ENCODE results near the gene VPS11. TPM values are rescaled to one million over a fixed set of nuclear protein-coding genes. Genes with fewer than 3 reads are reported as not detected.

Gene VPS11
- total RNA-seq, 1 donor from 2014 or later, result 34.8 TPM

DNA sequence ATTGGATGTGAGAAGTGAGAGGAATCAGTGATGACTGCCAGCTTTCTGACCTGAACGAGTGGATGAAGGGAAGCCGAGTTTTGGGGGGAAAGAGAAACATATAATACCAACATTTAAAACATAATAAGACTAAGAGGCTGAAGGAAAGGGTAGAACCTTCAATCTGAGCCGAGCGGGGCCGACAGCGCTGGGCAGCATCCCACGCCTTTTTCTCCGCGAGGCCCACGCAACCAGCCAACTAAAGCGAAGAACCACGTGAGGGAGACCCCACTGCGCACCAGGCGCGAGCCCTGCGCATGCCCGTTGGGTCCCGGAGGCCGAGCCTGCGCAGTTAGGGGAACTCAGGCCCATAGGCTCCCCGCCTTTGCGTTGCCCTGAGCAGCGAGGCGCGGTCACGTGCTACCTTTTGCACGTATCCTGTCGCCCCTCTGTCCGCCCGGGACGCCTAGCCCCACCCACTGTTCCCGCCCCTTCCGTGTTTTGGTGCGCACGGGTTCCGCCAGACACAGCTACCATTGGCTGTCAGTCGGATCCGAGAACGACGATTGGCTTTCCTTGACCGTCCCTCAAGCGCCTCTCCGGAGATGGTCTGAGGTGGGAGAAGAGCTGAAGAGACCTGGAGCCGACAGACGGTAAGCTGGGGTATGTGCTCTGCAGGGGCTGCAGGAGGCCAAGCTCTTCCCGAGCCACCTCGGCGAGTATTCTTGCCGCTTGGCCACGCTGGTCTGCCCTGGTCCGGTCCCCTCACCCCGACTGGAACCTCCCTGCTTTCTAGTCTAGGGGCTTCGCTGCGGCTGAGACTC, 53.6 kb downstream of the VPS11 start, which contains the start of gene HINFP:
Gene HINFP, plus strand, starts transcription at position 573 of the 803 bp plus-strand sequence. CDS start 5,365 bp downstream, outside the sequence.
- Mint-ChIP-seq H3K4me1 (ENCODE audit: unreplicated experiment) (peaks cover 18% of the 10 kb centered on the region), H3K4me3 (peak within 1 kb of the TSS; percentile 93), H3K27ac (peak within 1 kb of the TSS; percentile 89), H3K9me3 (no peaks in the 10 kb centered on the region), H3K36me3 (peaks cover 4% of the 10 kb centered on the region), H3K27me3 (no peaks in the 10 kb centered on the region)
- TF ChIP-seq CTCF (conservative IDR thresholded peaks at IDR 0.05), result no peak
- peak; percentile 99 for DNase-seq (ENCODE audit: extremely low spot score, unreplicated experiment)

DNA sequence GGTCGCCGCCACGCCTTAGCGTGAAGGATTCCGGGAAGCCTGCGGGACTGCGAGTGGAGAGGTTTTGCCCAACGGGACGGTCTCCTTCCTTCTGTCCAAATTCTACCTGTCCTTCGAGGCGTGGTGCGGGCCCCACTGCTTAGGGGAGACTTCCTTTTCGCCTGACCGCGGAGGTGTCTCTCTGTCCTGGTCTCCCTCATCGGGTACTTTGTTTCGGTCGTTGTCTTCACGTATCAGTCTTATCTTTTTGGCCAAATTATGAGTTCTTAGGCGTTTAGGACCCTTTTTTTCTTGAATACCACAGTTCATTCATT, 54.1 kb downstream of the VPS11 start:
- no peak for TF ChIP-seq CTCF (conservative IDR thresholded peaks at IDR 0.05)
- Mint-ChIP-seq H3K4me3 (peak overlapping the region; percentile 93), H3K27ac (peak overlapping the region; percentile 89), H3K36me3 (peaks cover 4% of the 10 kb centered on the region), H3K27me3 (no peaks in the 10 kb centered on the region), H3K4me1 (ENCODE audit: unreplicated experiment) (peaks cover 18% of the 10 kb centered on the region), H3K9me3 (no peaks in the 10 kb centered on the region)
- DNase-seq (ENCODE audit: extremely low spot score, unreplicated experiment), result no peak

- peaks cover 11% of the 10 kb centered on the region for H3K4me1 Mint-ChIP-seq (ENCODE audit: unreplicated experiment)
- H3K27ac Mint-ChIP-seq, result no peak overlapping the region
- H3K36me3 Mint-ChIP-seq, result peaks cover 9% of the 10 kb centered on the region
- no peak for TF ChIP-seq CTCF (conservative IDR thresholded peaks at IDR 0.05)
- DNase-seq (ENCODE audit: extremely low spot score, unreplicated experiment), result no peak
- no peaks in the 10 kb centered on the region for H3K9me3 Mint-ChIP-seq
- H3K4me3 Mint-ChIP-seq, result no peak overlapping the region
- no peaks in the 10 kb centered on the region for H3K27me3 Mint-ChIP-seq
These were observed 58.2 kb downstream of the VPS11 start for GRCh38 chr11:119125821-119126220.

GRCh38 chr11:119126675-119127268, 59.2 kb downstream of the VPS11 start:
- no peak for TF ChIP-seq CTCF (conservative IDR thresholded peaks at IDR 0.05)
- Mint-ChIP-seq H3K36me3 (peaks cover 9% of the 10 kb centered on the region), H3K27ac (no peak overlapping the region), H3K4me3 (no peak overlapping the region), H3K4me1 (ENCODE audit: unreplicated experiment) (peaks cover 7% of the 10 kb centered on the region), H3K27me3 (no peaks in the 10 kb centered on the region), H3K9me3 (no peaks in the 10 kb centered on the region)
- no peak for DNase-seq (ENCODE audit: extremely low spot score, unreplicated experiment)

- Mint-ChIP-seq H3K9me3 (no peaks in the 10 kb centered on the region), H3K4me1 (ENCODE audit: unreplicated experiment) (no peaks in the 10 kb centered on the region), H3K4me3 (no peak overlapping the region), H3K27ac (no peak overlapping the region), H3K27me3 (no peaks in the 10 kb centered on the region), H3K36me3 (peaks cover 18% of the 10 kb centered on the region)
- no peak for TF ChIP-seq CTCF (conservative IDR thresholded peaks at IDR 0.05)
- DNase-seq (ENCODE audit: extremely low spot score, unreplicated experiment), result no peak
These were observed 63.0 kb downstream of the VPS11 start for GRCh38 chr11:119130662-119131061.

Small RNA genes within 50 kb of the gene (microRNA-seq; reads per million reads assigned to microRNA genes)
- not detected for gene MIR3656

Other genes with a start within 250 kb of the VPS11 start
- not detected in 2 replicates for gene CXCR5, start 183.9 kb upstream of the VPS11 start, total RNA-seq (ENCODE audit: low replicate concordance)
- gene BCL9L, start 141.9 kb upstream of the VPS11 start, total RNA-seq (ENCODE audit: low replicate concordance), result 44.4 and 77.2 TPM in 2 replicates
- 26.8 and 30.1 TPM in 2 replicates for gene UPK2, start 111.5 kb upstream of the VPS11 start, total RNA-seq (ENCODE audit: low replicate concordance)
- not detected in 2 replicates for gene FOXR1, start 96.1 kb upstream of the VPS11 start, total RNA-seq (ENCODE audit: low replicate concordance)
- gene CENATAC, start 69.7 kb upstream of the VPS11 start, total RNA-seq (ENCODE audit: low replicate concordance), result 33.6 and 36.4 TPM in 2 replicates
- 1,257 and 1,262 TPM in 2 replicates for gene RPS25, start 49.5 kb upstream of the VPS11 start, total RNA-seq (ENCODE audit: low replicate concordance)
- 60.7 and 73.1 TPM in 2 replicates for gene TRAPPC4, start 49.1 kb upstream of the VPS11 start, total RNA-seq (ENCODE audit: low replicate concordance)
- gene SLC37A4, start 36.9 kb upstream of the VPS11 start, total RNA-seq (ENCODE audit: low replicate concordance), result 40.5 and 41.4 TPM in 2 replicates
- gene HYOU1, start 10.6 kb upstream of the VPS11 start, total RNA-seq (ENCODE audit: low replicate concordance), result 138 and 185 TPM in 2 replicates
- gene HMBS, start 17.1 kb downstream of the VPS11 start, total RNA-seq (ENCODE audit: low replicate concordance), result 25.3 and 38.2 TPM in 2 replicates
- 46.4 and 62.1 TPM in 2 replicates for gene DPAGT1, start 34.0 kb downstream of the VPS11 start, total RNA-seq (ENCODE audit: low replicate concordance)
- gene C2CD2L, start 39.5 kb downstream of the VPS11 start, total RNA-seq (ENCODE audit: low replicate concordance), result 10.7 and 13.5 TPM in 2 replicates
- 31.6 and 33.0 TPM in 2 replicates for gene HINFP, start 53.8 kb downstream of the VPS11 start, total RNA-seq (ENCODE audit: low replicate concordance)
- 1.3 TPM in 1 of 2 replicates, not detected in the other for gene ABCG4, start 81.2 kb downstream of the VPS11 start, total RNA-seq (ENCODE audit: low replicate concordance)
- gene NLRX1, start 100.9 kb downstream of the VPS11 start, total RNA-seq (ENCODE audit: low replicate concordance), result 8.7 and 11.5 TPM in 2 replicates
- gene NHERF4, start 117.7 kb downstream of the VPS11 start, total RNA-seq (ENCODE audit: low replicate concordance), result 2.3 and 7.0 TPM in 2 replicates
- 14.4 and 21.1 TPM in 2 replicates for gene CBL, start 138.5 kb downstream of the VPS11 start, total RNA-seq (ENCODE audit: low replicate concordance)
- gene MCAM, start 249.3 kb downstream of the VPS11 start, total RNA-seq (ENCODE audit: low replicate concordance), result 3.0 and 10.3 TPM in 2 replicates